Glomerular endothelial cell (primary cell): ENCODE measurements around the gene TPO. TPM values are rescaled to one million over a fixed set of nuclear protein-coding genes. Genes with fewer than 3 reads are reported as not detected.
"Not testable (repeated sequence)": the region's sequence is repeated elsewhere in the genome, so short reads cannot be mapped to it uniquely, and the experiment has no call there.

Source experiments
- DNase-seq: peaks from one replicate; pipeline ENCODE4 v3.0.0-alpha.2; 2011; ENCODE audit warnings: low read depth, low spot score; ENCODE audit errors: extremely low read depth
- total RNA-seq: library from RNA; depleted of rRNA; stranded (reverse); fragments of >200 nt; gene quantifications from 2 replicates; pipeline ENCODE4 v1.2.3, GENCODE V29; 2015

TPO gene
- total RNA-seq, 1 donor from 2014 or later = not detected

- no peak for DNase-seq
These were observed 135.8 kb downstream of the TPO start for GRCh38 chr2:1548910-1549673.

GRCh38 chr2:1550076-1550475 is 136.8 kb downstream of the TPO start:
- no peak for DNase-seq

GRCh38 chr2:1550658-1551316 is 137.5 kb downstream of the TPO start:
- no peak for DNase-seq

GRCh38 chr2:1551905-1552304 is 138.6 kb downstream of the TPO start:
- DNase-seq = no peak

- no peak for DNase-seq
These were observed 139.3 kb downstream of the TPO start for GRCh38 chr2:1552611-1553010.

- DNase-seq = no peak
These were observed 140.5 kb downstream of the TPO start for GRCh38 chr2:1553671-1554295.

GRCh38 chr2:1556286-1556685 is 143.0 kb downstream of the TPO start:
- DNase-seq = no peak

GRCh38 chr2:1556776-1557466 is 143.7 kb downstream of the TPO start:
- DNase-seq = peak; percentile 36

- DNase-seq = no peak
These were observed 144.2 kb downstream of the TPO start for GRCh38 chr2:1557467-1557820.

- DNase-seq = no peak
These were observed 146.4 kb downstream of the TPO start for GRCh38 chr2:1559589-1560175.

- no peak for DNase-seq
These were observed 148.0 kb downstream of the TPO start for GRCh38 chr2:1561259-1561658.

- no peak for DNase-seq
These were observed 148.7 kb downstream of the TPO start for GRCh38 chr2:1561811-1562421.

GRCh38 chr2:1563084-1563857 is 150.0 kb downstream of the TPO start:
- DNase-seq = no peak

- no peak for DNase-seq
These were observed 151.0 kb downstream of the TPO start for GRCh38 chr2:1563943-1564891.

- no peak for DNase-seq
These were observed 154.5 kb downstream of the TPO start for GRCh38 chr2:1567556-1568344.

GRCh38 chr2:1568345-1568668 is 155.0 kb downstream of the TPO start:
- not testable (repeated sequence) for DNase-seq

- DNase-seq = no peak
These were observed 156.7 kb downstream of the TPO start for GRCh38 chr2:1569879-1570450.
